HCT116 (cell line): ENCODE results near the gene SEL1L3. TPM values are rescaled to one million over a fixed set of nuclear protein-coding genes. Genes with fewer than 3 reads are reported as not detected.

Source experiments
- ATAC-seq: fragments of 200-7000 bp; cut with Tn5 transposase; 2 replicates; pipeline ENCODE4 v1.9.1; 2020; ENCODE audit warnings: mild to moderate bottlenecking, moderate library complexity
- BruUV-seq: library from RNA; stranded (reverse); fragments of 400-500 nt; replicated peaks from 2 replicates; lab custom pipeline; 2021; lab: Mats Ljungman, UMichigan
- CTCF ChIA-PET: fragments of 300-600 bp; sonication (Branson Sonifier 250); formaldehyde crosslinking; loops from one replicate; lab custom pipeline; 2021; ENCODE audit warnings: antibody characterized with exemption; lab: Charles Lee
- POLR2A ChIA-PET: fragments of 300-600, 350-600 bp; sonication (Branson Sonifier 250); formaldehyde crosslinking; loops from one replicate; lab custom pipeline; 2021; ENCODE audit warnings: antibody characterized with exemption; lab: Charles Lee
- RAD21 ChIA-PET, 2 experiments: fragments of 300-600 bp; sonication (Branson Sonifier 250); formaldehyde crosslinking; loops; one replicate each; lab custom pipeline; 2023; ENCODE audit warnings: low total read pairs in 2 of 2; ENCODE audit not compliant: uncharacterized antibody in 2 of 2, unreplicated experiment in 2 of 2, low non-redundant PET in 1 of 2; lab: Charles Lee
- DNase-seq: peaks from one replicate; pipeline ENCODE4 v3.0.0-alpha.2; 2010; ENCODE audit warnings: low read depth, low spot score
- H2AFZ ChIP-seq: fragments of 200-600 bp; shearing (Covaris generic), sonication (generic); 2 replicates; pipeline ENCODE4 v1.6.1; 2017; ENCODE audit warnings: low read depth, mixed run types, mixed read lengths, antibody characterized with exemption, low read length; ENCODE audit not compliant: poor library complexity, severe bottlenecking
- H3K27ac ChIP-seq: 2 replicates; pipeline ENCODE4 v1.5.1; 2012; ENCODE audit warnings: low read depth, low read length
- H3K27me3 ChIP-seq: fragments of 200-600 bp; sonication (generic); 2 replicates; pipeline ENCODE4 v1.6.1; 2016; ENCODE audit warnings: mixed run types, low read length, mixed read lengths; ENCODE audit not compliant: insufficient read depth
- H3K36me3 ChIP-seq, 2 experiments: fragments of 200-500 bp in 1 of 2; fragments of 200-600 bp in 1 of 2; sonication (Bioruptor generic) in 1 of 2; sonication (generic) in 1 of 2; 2 replicates each; pipeline versions ENCODE4 v1.5.1 to v1.6.1; 2014 to 2016; ENCODE audit warnings: low read length in 2 of 2, inconsistent platforms in 1 of 2, mixed read lengths in 1 of 2, mixed run types in 1 of 2; ENCODE audit not compliant: insufficient read depth in 2 of 2, control insufficient read depth in 1 of 2
- H3K4me1 ChIP-seq, 2 experiments: fragments of 200-600 bp in 1 of 2; sonication (generic) in 1 of 2; 2 replicates each; pipeline versions ENCODE4 v1.5.1 to v1.6.1; 2012 to 2017; ENCODE audit warnings: low read length in 2 of 2, inconsistent platforms in 1 of 2, mild to moderate bottlenecking in 1 of 2, mixed read lengths in 1 of 2, mixed run types in 1 of 2, moderate library complexity in 1 of 2; ENCODE audit not compliant: insufficient read depth in 2 of 2, control insufficient read depth in 1 of 2
- H3K4me2 ChIP-seq: fragments of 200-600 bp; sonication (generic); 2 replicates; pipeline ENCODE4 v1.6.1; 2017; ENCODE audit warnings: mixed run types, low read length, mixed read lengths
- H3K4me3 ChIP-seq, 2 experiments: fragments of 200-600 bp in 1 of 2; sonication (generic) in 1 of 2; replicated peaks in 1 of 2; 2 replicates each; pipeline ENCODE4 v1.5.1; 2011 to 2016; ENCODE audit warnings: low read length in 2 of 2, control low read depth in 1 of 2, low read depth in 1 of 2, mild to moderate bottlenecking in 1 of 2, mixed read lengths in 1 of 2, mixed run types in 1 of 2
- H3K79me2 ChIP-seq: fragments of 200-600 bp; sonication (generic); 2 replicates; pipeline ENCODE4 v1.6.1; 2017; ENCODE audit warnings: mild to moderate bottlenecking, mixed run types, low read length, moderate library complexity, mixed read lengths; ENCODE audit not compliant: insufficient read depth
- H3K9ac ChIP-seq: fragments of 200-600 bp; sonication (generic); 2 replicates; pipeline ENCODE4 v1.6.1; 2016; ENCODE audit warnings: low read length, mixed read lengths
- H3K9me2 ChIP-seq: fragments of 200-600 bp; sonication (generic), shearing (Covaris generic); 2 replicates; pipeline ENCODE4 v1.6.1; 2017; ENCODE audit warnings: mixed run types, mild to moderate bottlenecking, moderate library complexity; ENCODE audit not compliant: insufficient read depth
- H3K9me3 ChIP-seq, 2 experiments: fragments of 200-500 bp in 1 of 2; fragments of 200-600 bp in 1 of 2; sonication (Bioruptor generic) in 1 of 2; sonication (generic) in 1 of 2; 2 replicates each; pipeline ENCODE4 v1.6.1; 2014 to 2017; ENCODE audit warnings: low read length in 2 of 2, mixed read lengths in 2 of 2, inconsistent platforms in 1 of 2, low read depth in 1 of 2, mild to moderate bottlenecking in 1 of 2, mixed run types in 1 of 2, moderate library complexity in 1 of 2; ENCODE audit not compliant: control insufficient read depth in 1 of 2, insufficient read depth in 1 of 2
- H4K20me1 ChIP-seq: fragments of 200-600 bp; sonication (generic), shearing (Covaris generic); 2 replicates; pipeline ENCODE4 v1.6.1; 2017; ENCODE audit warnings: mixed run types, mild to moderate bottlenecking, moderate library complexity; ENCODE audit not compliant: insufficient read depth
- CTCF ChIP-seq, 3 experiments: fragments of 200-600 bp in 1 of 3; sonication (generic) in 1 of 3; IDR thresholded peaks in 2 of 3; conservative IDR thresholded peaks in 1 of 3; 2 replicates each; pipeline ENCODE4 v1.5.1; 2012 to 2017; ENCODE audit warnings: low read depth in 2 of 3, low read length in 2 of 3, antibody characterized with exemption in 1 of 3, borderline replicate concordance in 1 of 3, control low read depth in 1 of 3, mild to moderate bottlenecking in 1 of 3, mixed read lengths in 1 of 3, mixed run types in 1 of 3, moderate library complexity in 1 of 3; ENCODE audit not compliant: insufficient read depth in 1 of 3
- EGR1 ChIP-seq: IDR thresholded peaks from 2 replicates; pipeline ENCODE4 v1.6.1; 2012; ENCODE audit warnings: low read depth
- ELF1 ChIP-seq: IDR thresholded peaks from 2 replicates; pipeline ENCODE4 v1.6.1; 2012; ENCODE audit warnings: low read depth, borderline replicate concordance
- EZH2phosphoT487 ChIP-seq: fragments of 200-600 bp; IDR thresholded peaks from 2 replicates; pipeline ENCODE4 v1.6.1; 2018; ENCODE audit warnings: antibody characterized with exemption, borderline replicate concordance
- FOSL1 ChIP-seq: IDR thresholded peaks from 2 replicates; pipeline ENCODE4 v1.6.1; 2012; ENCODE audit warnings: low read depth
- JUND ChIP-seq: IDR thresholded peaks from 2 replicates; pipeline ENCODE4 v1.6.1; 2012
- POLR2A ChIP-seq: IDR thresholded peaks from 2 replicates; pipeline ENCODE4 v1.7.0; 2011; ENCODE audit warnings: borderline replicate concordance; ENCODE audit not compliant: insufficient read depth, insufficient read length; ENCODE audit errors: extremely low read depth
- RAD21 ChIP-seq: IDR thresholded peaks from 2 replicates; pipeline ENCODE4 v1.6.1; 2012; ENCODE audit warnings: low read depth, mild to moderate bottlenecking
- SP1 ChIP-seq: IDR thresholded peaks from 2 replicates; pipeline ENCODE4 v1.6.1; 2012; ENCODE audit warnings: low read depth
- SRF ChIP-seq: IDR thresholded peaks from 2 replicates; pipeline ENCODE4 v1.6.1; 2012; ENCODE audit warnings: low read depth
- ZNF274 ChIP-seq: fragments of 200-500 bp; sonication (Bioruptor generic); IDR thresholded peaks from 2 replicates; pipeline ENCODE4 v1.6.1; 2014; ENCODE audit warnings: mild to moderate bottlenecking, low read depth, low read length, inconsistent platforms
- intact Hi-C: fragments of 100-400 bp; cut with micrococcal nuclease; formaldehyde crosslinking; loops from 2 replicates; pipeline ENCODE4 v1.10.0; 2022
- total RNA-seq: library from RNA; stranded (reverse); gene quantifications from one replicate; pipeline ENCODE4 v1.2.1, GENCODE V29; 2021; ENCODE audit not compliant: unreplicated experiment
- TF ChIP-seq, protein P1 (sequence below): IDR thresholded peaks from 2 replicates; pipeline ENCODE4 v1.6.1; 2011; ENCODE audit warnings: mild to moderate bottlenecking, low read length, moderate library complexity; ENCODE audit not compliant: insufficient replicate concordance; ENCODE audit errors: extremely low read depth

SEL1L3 gene
- total RNA-seq, 1 experiment from 2014 or later = 45.0 TPM

DNA sequence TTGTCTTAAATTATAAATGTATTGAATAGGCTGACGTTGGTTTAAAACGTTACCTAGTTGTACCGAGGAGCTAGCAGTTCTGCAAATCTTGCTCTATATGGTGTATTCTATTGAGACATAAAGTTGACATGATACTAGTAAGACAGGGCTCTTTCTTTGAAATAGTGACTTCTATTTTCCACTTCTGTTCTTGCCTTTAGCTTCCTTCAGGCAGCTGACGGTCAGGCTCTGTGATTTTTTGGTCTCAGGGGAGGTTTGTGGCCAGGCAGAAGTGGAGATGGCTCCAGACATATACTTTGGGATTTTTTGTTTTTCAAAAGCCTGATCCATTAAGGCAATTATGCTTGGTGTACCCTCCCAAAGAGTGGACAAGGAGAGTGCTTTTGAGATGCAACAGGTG lies 111.9 kb downstream of the SEL1L3 start:
- Histone ChIP-seq H4K20me1 (no peaks in the 10 kb centered on the region), H3K27me3 (no peaks in the 10 kb centered on the region)
- no peak for TF ChIP-seq POLR2A
- TF ChIP-seq FOSL1 = no peak
- TF ChIP-seq ZNF274 = no peak
- no peak for TF ChIP-seq CTCF (IDR thresholded peaks at IDR 0.05 in 2 of 3, conservative IDR thresholded peaks at IDR 0.05 in 1 of 3; ENCODE audit: borderline replicate concordance in 1 of 3, insufficient read depth in 1 of 3, low read depth in 2 of 3, low read length in 2 of 3)
- TF ChIP-seq EGR1 = no peak
- no peak for TF ChIP-seq SRF
- TF ChIP-seq JUND = no peak
- no peak for TF ChIP-seq RAD21
- TF ChIP-seq, protein P1, sequence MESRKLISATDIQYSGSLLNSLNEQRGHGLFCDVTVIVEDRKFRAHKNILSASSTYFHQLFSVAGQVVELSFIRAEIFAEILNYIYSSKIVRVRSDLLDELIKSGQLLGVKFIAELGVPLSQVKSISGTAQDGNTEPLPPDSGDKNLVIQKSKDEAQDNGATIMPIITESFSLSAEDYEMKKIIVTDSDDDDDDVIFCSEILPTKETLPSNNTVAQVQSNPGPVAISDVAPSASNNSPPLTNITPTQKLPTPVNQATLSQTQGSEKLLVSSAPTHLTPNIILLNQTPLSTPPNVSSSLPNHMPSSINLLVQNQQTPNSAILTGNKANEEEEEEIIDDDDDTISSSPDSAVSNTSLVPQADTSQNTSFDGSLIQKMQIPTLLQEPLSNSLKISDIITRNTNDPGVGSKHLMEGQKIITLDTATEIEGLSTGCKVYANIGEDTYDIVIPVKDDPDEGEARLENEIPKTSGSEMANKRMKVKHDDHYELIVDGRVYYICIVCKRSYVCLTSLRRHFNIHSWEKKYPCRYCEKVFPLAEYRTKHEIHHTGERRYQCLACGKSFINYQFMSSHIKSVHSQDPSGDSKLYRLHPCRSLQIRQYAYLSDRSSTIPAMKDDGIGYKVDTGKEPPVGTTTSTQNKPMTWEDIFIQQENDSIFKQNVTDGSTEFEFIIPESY = no peak
- TF ChIP-seq SP1 = no peak
- no peak for TF ChIP-seq EZH2phosphoT487
- no peak for TF ChIP-seq ELF1
- TF ChIP-seq, all 23 proteins: peak for 0
- CTCF ChIA-PET = no interaction called here
- POLR2A ChIA-PET = no interaction called here
- Histone ChIP-seq H3K4me1 (no peaks in the 10 kb centered on the region), H3K4me3 (no peak overlapping the region), H3K27ac (no peak overlapping the region), H3K9ac (no peak overlapping the region), H3K9me3 (no peaks in the 10 kb centered on the region), H3K36me3 (no peaks in the 10 kb centered on the region; a peak in 1 of 4 replicates), H3K9me2 (no peaks in the 10 kb centered on the region), H2AFZ (no peak overlapping the region), H3K4me2 (no peak overlapping the region), H3K79me2 (no peaks in the 10 kb centered on the region)
- intact Hi-C loops = no loop called here
- RAD21 ChIA-PET = no interaction called here
- BruUV-seq = no TSS peak
- DNase-seq (no peak), ATAC-seq (no peak)
